Thoracic aorta (tissue), 2 donors: ENCODE measurements around the gene DYNC2LI1. TPM values are rescaled to one million over a fixed set of nuclear protein-coding genes. Genes with fewer than 3 reads are reported as not detected.

Experiments used
- ATAC-seq: fragments of 150-250 bp; one replicate; pipeline ENCODE4 v1.8.0; 2017; ENCODE audit warnings: low read depth; ENCODE audit not compliant: insufficient number of reproducible peaks, low FRiP score
- DNase-seq: peaks from one replicate; pipeline ENCODE4 v3.0.0-alpha.2; 2020; ENCODE audit warnings: low spot score
- H3K27ac ChIP-seq, 2 donors: fragments of 200-600 bp; sonication (generic); 1 replicate in 1 of 2; 2 replicates in 1 of 2; pipeline ENCODE4 v1.5.1; 2016; ENCODE audit warnings: mild to moderate bottlenecking in 2 of 2, moderate library complexity in 2 of 2
- H3K27me3 ChIP-seq: fragments of 200-600 bp; sonication (generic); replicated peaks from 2 replicates; pipeline ENCODE4 v1.6.0; 2016; ENCODE audit warnings: mild to moderate bottlenecking; ENCODE audit not compliant: insufficient read depth
- H3K36me3 ChIP-seq: fragments of 200-600 bp; sonication (generic); one replicate; pipeline ENCODE4 v1.5.1; 2016
- H3K4me1 ChIP-seq, 2 donors: fragments of 200-600 bp; sonication (generic); 1 replicate in 1 of 2; 2 replicates in 1 of 2; pipeline versions ENCODE4 v1.5.1 to v1.6.0; 2016; ENCODE audit warnings: low read depth in 2 of 2, mild to moderate bottlenecking in 1 of 2; ENCODE audit not compliant: control insufficient read depth in 1 of 2
- H3K4me3 ChIP-seq: fragments of 200-600 bp; sonication (generic); 2 replicates; pipeline ENCODE4 v1.5.1; 2016; ENCODE audit warnings: mild to moderate bottlenecking
- H3K9me3 ChIP-seq: fragments of 200-600 bp; sonication (generic); 2 replicates; pipeline ENCODE4 v1.5.1; 2016
- total RNA-seq, 2 donors: library from RNA; depleted of rRNA; stranded (reverse); fragments of >200 nt; gene quantifications; one replicate each; pipeline versions ENCODE4 v1.1.0 to v1.2.3, GENCODE V29; 2016
- TF ChIP-seq, protein P1 (sequence below): fragments of 200-600 bp; sonication (generic); IDR thresholded peaks from one replicate; pipeline ENCODE4 v1.5.1; 2019; ENCODE audit warnings: antibody characterized with exemption

Gene DYNC2LI1
- total RNA-seq, 2 donors from 2014 or later: 32.9 to 41.6 TPM

DNA sequence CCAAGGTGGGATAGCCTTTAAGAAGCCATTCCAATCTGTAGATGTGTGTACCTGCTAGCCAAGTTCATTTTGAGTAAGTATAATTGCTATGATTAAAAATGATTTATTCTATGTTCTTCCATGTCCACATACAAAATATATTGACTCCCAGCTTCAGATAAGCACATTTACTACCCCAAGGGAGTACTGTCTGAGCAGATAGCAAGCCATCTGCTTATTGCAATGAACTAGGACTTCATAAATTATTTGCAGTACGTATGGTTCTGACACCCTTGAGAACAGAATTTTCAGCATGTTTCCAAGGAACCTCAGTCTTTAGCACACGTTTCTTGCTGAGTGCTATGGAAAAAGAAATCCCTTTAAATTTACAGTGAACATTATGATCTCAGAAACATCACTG, 36.6 kb downstream of the DYNC2LI1 start:
- Histone ChIP-seq H3K9me3 (no peaks in the 10 kb centered on the region), H3K27me3 (no peaks in the 10 kb centered on the region), H3K36me3 (peaks cover 4% of the 10 kb centered on the region), H3K27ac (no peak overlapping the region), H3K4me1 (peaks cover 5 to 6% of the 10 kb centered on the region in 2 donors), H3K4me3 (no peak overlapping the region)
- ATAC-seq: no peak
- DNase-seq: no peak
- TF ChIP-seq, protein P1, sequence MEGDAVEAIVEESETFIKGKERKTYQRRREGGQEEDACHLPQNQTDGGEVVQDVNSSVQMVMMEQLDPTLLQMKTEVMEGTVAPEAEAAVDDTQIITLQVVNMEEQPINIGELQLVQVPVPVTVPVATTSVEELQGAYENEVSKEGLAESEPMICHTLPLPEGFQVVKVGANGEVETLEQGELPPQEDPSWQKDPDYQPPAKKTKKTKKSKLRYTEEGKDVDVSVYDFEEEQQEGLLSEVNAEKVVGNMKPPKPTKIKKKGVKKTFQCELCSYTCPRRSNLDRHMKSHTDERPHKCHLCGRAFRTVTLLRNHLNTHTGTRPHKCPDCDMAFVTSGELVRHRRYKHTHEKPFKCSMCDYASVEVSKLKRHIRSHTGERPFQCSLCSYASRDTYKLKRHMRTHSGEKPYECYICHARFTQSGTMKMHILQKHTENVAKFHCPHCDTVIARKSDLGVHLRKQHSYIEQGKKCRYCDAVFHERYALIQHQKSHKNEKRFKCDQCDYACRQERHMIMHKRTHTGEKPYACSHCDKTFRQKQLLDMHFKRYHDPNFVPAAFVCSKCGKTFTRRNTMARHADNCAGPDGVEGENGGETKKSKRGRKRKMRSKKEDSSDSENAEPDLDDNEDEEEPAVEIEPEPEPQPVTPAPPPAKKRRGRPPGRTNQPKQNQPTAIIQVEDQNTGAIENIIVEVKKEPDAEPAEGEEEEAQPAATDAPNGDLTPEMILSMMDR: no peak

DNA sequence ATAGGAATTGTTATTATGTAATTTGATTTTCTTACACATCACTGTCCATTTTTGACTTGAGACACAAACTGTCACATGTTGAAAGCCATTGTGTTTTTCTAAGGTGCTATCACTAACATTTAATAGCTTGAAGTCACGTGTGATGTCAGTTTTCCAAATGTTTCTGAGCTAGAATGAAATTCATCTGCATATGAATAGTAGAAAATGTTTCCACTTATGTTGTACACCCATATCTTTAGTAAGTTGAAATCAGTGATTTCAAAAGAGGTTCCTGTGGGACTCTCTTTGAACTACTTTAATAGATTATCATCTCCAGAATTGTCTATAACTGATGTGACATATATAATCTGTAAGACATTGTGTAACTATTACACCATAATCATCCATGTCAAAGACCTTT, 37.0 kb downstream of the DYNC2LI1 start:
- Histone ChIP-seq H3K27ac (no peak overlapping the region), H3K36me3 (peaks cover 4% of the 10 kb centered on the region), H3K27me3 (no peaks in the 10 kb centered on the region)

DNA sequence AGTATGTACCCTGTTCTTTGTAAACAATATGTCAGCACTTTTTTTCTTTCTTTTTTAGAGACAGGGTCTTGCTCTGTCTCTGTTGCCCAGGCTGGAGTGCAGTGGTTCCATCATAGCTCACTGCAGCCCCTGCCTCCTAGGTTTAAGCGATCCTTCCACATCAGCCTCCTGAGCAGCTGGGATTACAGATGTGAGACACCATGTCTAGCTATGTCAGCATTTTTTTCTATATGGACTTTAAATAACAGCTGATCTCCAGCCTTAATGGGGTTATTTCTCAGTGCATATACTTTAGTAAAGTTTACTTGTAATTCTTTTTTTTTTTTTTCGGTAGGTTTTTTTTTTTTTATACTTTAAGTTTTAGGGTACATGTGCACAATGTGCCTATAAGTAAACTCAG, 38.2 kb downstream of the DYNC2LI1 start:
- ATAC-seq (no peak), DNase-seq (no peak)
- Histone ChIP-seq H3K27me3 (no peaks in the 10 kb centered on the region), H3K9me3 (no peaks in the 10 kb centered on the region), H3K27ac (no peak overlapping the region), H3K36me3 (peaks cover 4% of the 10 kb centered on the region), H3K4me3 (no peak overlapping the region), H3K4me1 (peaks cover 5 to 6% of the 10 kb centered on the region in 2 donors)
- TF ChIP-seq, protein P1: no peak

More for the DNA sequence above, 37.0 kb downstream of the DYNC2LI1 start:
- TF ChIP-seq, protein P1: no peak
- ATAC-seq (no peak), DNase-seq (no peak)
- H3K4me1 ChIP-seq: peaks cover 5 to 6% of the 10 kb centered on the region in 2 donors
- H3K9me3 ChIP-seq: no peaks in the 10 kb centered on the region
- no peak overlapping the region for H3K4me3 ChIP-seq

DNA sequence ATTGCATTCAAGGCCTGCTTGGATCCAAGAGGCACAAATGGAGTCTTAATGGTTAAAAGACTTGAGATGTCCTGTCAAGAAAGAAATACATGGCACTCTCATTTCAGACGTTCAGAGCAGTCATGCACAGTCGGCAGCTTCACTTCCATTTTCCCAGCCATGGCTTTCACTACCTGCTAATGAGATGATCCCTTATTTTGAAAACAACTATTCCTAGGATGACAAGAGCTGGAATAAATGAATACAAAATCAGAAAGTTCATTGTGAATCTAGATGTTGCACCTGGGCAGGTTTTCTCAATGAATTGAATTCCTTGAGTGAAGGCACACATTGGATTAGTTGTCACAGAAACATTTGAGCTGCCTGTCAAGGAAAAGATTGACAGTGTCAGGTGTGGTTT, 39.1 kb downstream of the DYNC2LI1 start:
- H3K27me3 ChIP-seq: no peaks in the 10 kb centered on the region
- no peak overlapping the region for H3K4me3 ChIP-seq
- H3K36me3 ChIP-seq: peaks cover 4% of the 10 kb centered on the region
- DNase-seq (no peak), ATAC-seq (no peak)
- peaks cover 5 to 6% of the 10 kb centered on the region in 2 donors for H3K4me1 ChIP-seq
- H3K27ac ChIP-seq: no peak overlapping the region
- no peaks in the 10 kb centered on the region for H3K9me3 ChIP-seq
- TF ChIP-seq, protein P1: no peak

DNA sequence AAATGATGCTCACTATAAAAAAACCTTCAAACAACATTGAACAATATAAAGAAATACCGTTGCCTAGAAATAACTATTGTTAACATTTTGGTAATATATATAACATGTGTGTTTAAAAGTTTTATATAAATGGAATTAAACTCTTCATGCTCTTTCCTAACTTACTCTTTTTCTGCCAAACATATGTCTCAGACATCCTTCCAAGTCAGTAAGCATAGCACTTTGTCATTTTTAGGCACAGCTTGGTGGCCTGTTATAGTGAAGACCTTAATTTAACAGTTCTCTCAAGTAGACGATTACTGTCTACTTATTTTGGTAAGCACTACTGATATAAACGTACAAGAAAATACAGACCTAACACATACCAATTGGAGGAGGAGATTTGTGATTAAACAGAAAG, 40.9 kb downstream of the DYNC2LI1 start:
- Histone ChIP-seq H3K4me1 (peaks cover 5 to 6% of the 10 kb centered on the region in 2 donors), H3K36me3 (peaks cover 4% of the 10 kb centered on the region), H3K27ac (no peak overlapping the region), H3K9me3 (no peaks in the 10 kb centered on the region), H3K4me3 (no peak overlapping the region), H3K27me3 (no peaks in the 10 kb centered on the region)
- no peak for ATAC-seq
- no peak for DNase-seq
- TF ChIP-seq, protein P1: no peak
